NAMALWA (cell line): ENCODE results near the gene SDK1.
"Not testable (repeated sequence)": the region's sequence is repeated elsewhere in the genome, so short reads cannot be mapped to it uniquely, and the experiment has no call there.

Experiments used
- DNase-seq: peaks from one replicate; pipeline ENCODE4 v3.0.0-alpha.2; 2015; ENCODE audit warnings: low spot score

SDK1 gene

GRCh38 chr7:4204513-4205165 is 903.6 kb downstream of the SDK1 start:
- no peak for DNase-seq

GRCh38 chr7:4205828-4206227 is 904.8 kb downstream of the SDK1 start:
- no peak for DNase-seq

- no peak for DNase-seq
Measured at GRCh38 chr7:4207011-4207410, 906.0 kb downstream of the SDK1 start.

- no peak for DNase-seq
Measured at GRCh38 chr7:4208086-4208485, 907.0 kb downstream of the SDK1 start.

GRCh38 chr7:4208586-4208985 is 907.5 kb downstream of the SDK1 start:
- DNase-seq = no peak

GRCh38 chr7:4209126-4209525 is 908.1 kb downstream of the SDK1 start:
- no peak for DNase-seq

- no peak for DNase-seq
Measured at GRCh38 chr7:4209966-4210365, 908.9 kb downstream of the SDK1 start.

GRCh38 chr7:4210821-4211220 is 909.8 kb downstream of the SDK1 start:
- no peak for DNase-seq

GRCh38 chr7:4211261-4211660 is 910.2 kb downstream of the SDK1 start:
- no peak for DNase-seq

GRCh38 chr7:4212376-4212775 is 911.3 kb downstream of the SDK1 start:
- DNase-seq = no peak

GRCh38 chr7:4214291-4215155 is 913.5 kb downstream of the SDK1 start:
- DNase-seq = no peak

- no peak for DNase-seq
Measured at GRCh38 chr7:4215176-4215720, 914.2 kb downstream of the SDK1 start.

- no peak for DNase-seq
Measured at GRCh38 chr7:4216016-4216415, 915.0 kb downstream of the SDK1 start.

GRCh38 chr7:4217126-4217660 is 916.1 kb downstream of the SDK1 start:
- not testable (repeated sequence) for DNase-seq

GRCh38 chr7:4218481-4218880 is 917.4 kb downstream of the SDK1 start:
- DNase-seq = no peak

GRCh38 chr7:4220011-4220410 is 919.0 kb downstream of the SDK1 start:
- no peak for DNase-seq

GRCh38 chr7:4221043-4221442 is 920.0 kb downstream of the SDK1 start:
- no peak for DNase-seq

GRCh38 chr7:4222676-4223075 is 921.6 kb downstream of the SDK1 start:
- no peak for DNase-seq

GRCh38 chr7:4225361-4225771 is 924.3 kb downstream of the SDK1 start:
- no peak for DNase-seq

GRCh38 chr7:4225881-4226523 is 925.0 kb downstream of the SDK1 start:
- DNase-seq = no peak

- DNase-seq = no peak
Measured at GRCh38 chr7:4226524-4226882, 925.5 kb downstream of the SDK1 start.
